Measurements from ENCODE around the gene DNAH17.

The DNAH17 gene

DNA sequence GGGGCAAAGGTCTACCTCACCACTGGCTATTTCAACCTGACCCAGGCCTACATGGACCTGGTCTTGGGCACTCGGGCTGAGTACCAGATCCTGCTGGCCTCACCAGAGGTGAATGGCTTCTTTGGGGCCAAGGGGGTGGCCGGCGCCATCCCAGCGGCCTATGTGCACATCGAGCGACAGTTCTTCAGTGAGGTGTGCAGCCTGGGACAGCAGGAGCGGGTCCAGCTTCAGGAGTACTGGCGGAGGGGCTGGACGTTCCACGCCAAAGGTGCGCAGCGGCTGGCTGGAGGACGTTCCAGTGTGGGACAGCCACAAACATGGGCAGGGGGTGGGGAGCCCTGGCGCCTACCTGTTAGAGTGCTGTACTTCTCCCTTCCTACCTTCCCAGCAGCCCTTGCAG, 173.4 kb downstream of the DNAH17 start (continued):
- TF ChIP-seq SNAI2 (CRISPR knock-in tag; IDR thresholded peaks at IDR 0.05) = no peak
- TF ChIP-seq, protein P1, sequence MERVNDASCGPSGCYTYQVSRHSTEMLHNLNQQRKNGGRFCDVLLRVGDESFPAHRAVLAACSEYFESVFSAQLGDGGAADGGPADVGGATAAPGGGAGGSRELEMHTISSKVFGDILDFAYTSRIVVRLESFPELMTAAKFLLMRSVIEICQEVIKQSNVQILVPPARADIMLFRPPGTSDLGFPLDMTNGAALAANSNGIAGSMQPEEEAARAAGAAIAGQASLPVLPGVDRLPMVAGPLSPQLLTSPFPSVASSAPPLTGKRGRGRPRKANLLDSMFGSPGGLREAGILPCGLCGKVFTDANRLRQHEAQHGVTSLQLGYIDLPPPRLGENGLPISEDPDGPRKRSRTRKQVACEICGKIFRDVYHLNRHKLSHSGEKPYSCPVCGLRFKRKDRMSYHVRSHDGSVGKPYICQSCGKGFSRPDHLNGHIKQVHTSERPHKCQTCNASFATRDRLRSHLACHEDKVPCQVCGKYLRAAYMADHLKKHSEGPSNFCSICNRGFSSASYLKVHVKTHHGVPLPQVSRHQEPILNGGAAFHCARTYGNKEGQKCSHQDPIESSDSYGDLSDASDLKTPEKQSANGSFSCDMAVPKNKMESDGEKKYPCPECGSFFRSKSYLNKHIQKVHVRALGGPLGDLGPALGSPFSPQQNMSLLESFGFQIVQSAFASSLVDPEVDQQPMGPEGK (CRISPR knock-in tag; IDR thresholded peaks at IDR 0.05; ENCODE audit: borderline replicate concordance) = no peak

DNA sequence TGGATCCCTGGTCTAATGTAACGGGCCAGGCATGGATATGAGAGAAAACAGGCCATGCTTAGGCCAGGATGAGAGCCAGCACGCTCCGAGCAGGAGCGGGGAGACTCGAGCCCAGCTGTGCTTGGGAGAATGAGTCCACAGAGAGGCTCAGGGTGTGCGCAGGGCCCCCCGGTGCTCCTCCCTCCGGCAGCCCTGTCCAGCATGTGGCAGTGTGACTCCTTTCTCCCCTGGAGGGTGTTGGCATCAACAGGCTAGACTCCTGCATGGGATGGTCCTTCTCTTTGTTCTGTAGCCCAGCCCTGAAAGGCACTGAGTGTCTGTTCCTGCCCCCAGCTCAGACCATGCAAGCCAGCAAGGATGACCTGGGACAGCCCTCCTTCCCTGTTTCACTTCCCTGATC, 175.3 kb downstream of the DNAH17 start:
- ATAC-seq = no peak
- TF ChIP-seq PPARA (CRISPR knock-in tag; IDR thresholded peaks at IDR 0.05; ENCODE audit: borderline replicate concordance) (no peak), ZNF8 (CRISPR knock-in tag; IDR thresholded peaks at IDR 0.05) (no peak), TOX (CRISPR knock-in tag; IDR thresholded peaks at IDR 0.05; ENCODE audit: borderline replicate concordance) (no peak), GLIS3 (CRISPR knock-in tag; IDR thresholded peaks at IDR 0.05) (no peak), ZFP3 (CRISPR knock-in tag; IDR thresholded peaks at IDR 0.05) (no peak)
- TF ChIP-seq, protein P2, sequence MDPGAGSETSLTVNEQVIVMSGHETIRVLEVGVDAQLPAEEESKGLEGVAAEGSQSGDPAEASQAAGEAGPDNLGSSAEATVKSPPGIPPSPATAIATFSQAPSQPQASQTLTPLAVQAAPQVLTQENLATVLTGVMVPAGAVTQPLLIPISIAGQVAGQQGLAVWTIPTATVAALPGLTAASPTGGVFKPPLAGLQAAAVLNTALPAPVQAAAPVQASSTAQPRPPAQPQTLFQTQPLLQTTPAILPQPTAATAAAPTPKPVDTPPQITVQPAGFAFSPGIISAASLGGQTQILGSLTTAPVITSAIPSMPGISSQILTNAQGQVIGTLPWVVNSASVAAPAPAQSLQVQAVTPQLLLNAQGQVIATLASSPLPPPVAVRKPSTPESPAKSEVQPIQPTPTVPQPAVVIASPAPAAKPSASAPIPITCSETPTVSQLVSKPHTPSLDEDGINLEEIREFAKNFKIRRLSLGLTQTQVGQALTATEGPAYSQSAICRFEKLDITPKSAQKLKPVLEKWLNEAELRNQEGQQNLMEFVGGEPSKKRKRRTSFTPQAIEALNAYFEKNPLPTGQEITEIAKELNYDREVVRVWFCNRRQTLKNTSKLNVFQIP (CRISPR knock-in tag; IDR thresholded peaks at IDR 0.05; ENCODE audit: borderline replicate concordance, low read depth) = no peak

DNA sequence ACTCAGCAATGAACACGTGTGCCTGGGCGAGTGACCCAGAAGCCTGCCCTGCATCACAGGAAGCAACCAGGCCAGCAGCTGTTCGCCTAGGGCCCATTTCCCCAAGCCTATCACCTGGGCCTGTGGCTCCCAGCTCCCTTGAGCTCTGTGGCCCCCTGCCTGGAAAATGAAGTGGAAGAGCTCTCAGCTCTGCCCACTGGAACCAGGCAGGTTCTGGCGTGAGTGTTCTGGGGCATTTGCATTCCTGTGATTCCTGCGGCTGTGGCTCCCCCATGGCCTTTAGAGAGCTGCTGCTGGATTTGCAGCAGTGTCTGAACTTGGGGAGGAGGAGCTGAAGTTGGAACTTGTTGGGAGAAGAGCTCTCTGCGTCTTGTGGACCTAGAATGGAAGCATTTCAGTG, 175.9 kb downstream of the DNAH17 start:
- no peak for ATAC-seq
- TF ChIP-seq TCF4 (CRISPR knock-in tag; IDR thresholded peaks at IDR 0.05; ENCODE audit: borderline replicate concordance) (no peak), ESRRG (CRISPR knock-in tag; IDR thresholded peaks at IDR 0.05) (no peak), PPARA (CRISPR knock-in tag; IDR thresholded peaks at IDR 0.05; ENCODE audit: borderline replicate concordance) (no peak), ISL1 (CRISPR knock-in tag; IDR thresholded peaks at IDR 0.05) (no peak), RARB (CRISPR knock-in tag; IDR thresholded peaks at IDR 0.05) (no peak), TOX (CRISPR knock-in tag; IDR thresholded peaks at IDR 0.05; ENCODE audit: borderline replicate concordance) (no peak), ZNF565 (CRISPR knock-in tag; conservative IDR thresholded peaks at IDR 0.05; ENCODE audit: low read depth) (no peak), CSDC2 (CRISPR knock-in tag; IDR thresholded peaks at IDR 0.05) (no peak), ZFP3 (CRISPR knock-in tag; IDR thresholded peaks at IDR 0.05) (no peak)
- TF ChIP-seq, protein P3, sequence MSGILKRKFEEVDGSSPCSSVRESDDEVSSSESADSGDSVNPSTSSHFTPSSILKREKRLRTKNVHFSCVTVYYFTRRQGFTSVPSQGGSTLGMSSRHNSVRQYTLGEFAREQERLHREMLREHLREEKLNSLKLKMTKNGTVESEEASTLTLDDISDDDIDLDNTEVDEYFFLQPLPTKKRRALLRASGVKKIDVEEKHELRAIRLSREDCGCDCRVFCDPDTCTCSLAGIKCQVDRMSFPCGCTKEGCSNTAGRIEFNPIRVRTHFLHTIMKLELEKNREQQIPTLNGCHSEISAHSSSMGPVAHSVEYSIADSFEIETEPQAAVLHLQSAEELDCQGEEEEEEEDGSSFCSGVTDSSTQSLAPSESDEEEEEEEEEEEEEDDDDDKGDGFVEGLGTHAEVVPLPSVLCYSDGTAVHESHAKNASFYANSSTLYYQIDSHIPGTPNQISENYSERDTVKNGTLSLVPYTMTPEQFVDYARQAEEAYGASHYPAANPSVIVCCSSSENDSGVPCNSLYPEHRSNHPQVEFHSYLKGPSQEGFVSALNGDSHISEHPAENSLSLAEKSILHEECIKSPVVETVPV (CRISPR knock-in tag; IDR thresholded peaks at IDR 0.05) = no peak
- TF ChIP-seq, protein P1 (CRISPR knock-in tag; IDR thresholded peaks at IDR 0.05; ENCODE audit: borderline replicate concordance) = no peak
- TF ChIP-seq, protein P4, sequence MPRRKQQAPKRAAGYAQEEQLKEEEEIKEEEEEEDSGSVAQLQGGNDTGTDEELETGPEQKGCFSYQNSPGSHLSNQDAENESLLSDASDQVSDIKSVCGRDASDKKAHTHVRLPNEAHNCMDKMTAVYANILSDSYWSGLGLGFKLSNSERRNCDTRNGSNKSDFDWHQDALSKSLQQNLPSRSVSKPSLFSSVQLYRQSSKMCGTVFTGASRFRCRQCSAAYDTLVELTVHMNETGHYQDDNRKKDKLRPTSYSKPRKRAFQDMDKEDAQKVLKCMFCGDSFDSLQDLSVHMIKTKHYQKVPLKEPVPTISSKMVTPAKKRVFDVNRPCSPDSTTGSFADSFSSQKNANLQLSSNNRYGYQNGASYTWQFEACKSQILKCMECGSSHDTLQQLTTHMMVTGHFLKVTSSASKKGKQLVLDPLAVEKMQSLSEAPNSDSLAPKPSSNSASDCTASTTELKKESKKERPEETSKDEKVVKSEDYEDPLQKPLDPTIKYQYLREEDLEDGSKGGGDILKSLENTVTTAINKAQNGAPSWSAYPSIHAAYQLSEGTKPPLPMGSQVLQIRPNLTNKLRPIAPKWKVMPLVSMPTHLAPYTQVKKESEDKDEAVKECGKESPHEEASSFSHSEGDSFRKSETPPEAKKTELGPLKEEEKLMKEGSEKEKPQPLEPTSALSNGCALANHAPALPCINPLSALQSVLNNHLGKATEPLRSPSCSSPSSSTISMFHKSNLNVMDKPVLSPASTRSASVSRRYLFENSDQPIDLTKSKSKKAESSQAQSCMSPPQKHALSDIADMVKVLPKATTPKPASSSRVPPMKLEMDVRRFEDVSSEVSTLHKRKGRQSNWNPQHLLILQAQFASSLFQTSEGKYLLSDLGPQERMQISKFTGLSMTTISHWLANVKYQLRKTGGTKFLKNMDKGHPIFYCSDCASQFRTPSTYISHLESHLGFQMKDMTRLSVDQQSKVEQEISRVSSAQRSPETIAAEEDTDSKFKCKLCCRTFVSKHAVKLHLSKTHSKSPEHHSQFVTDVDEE (CRISPR knock-in tag; IDR thresholded peaks at IDR 0.05) = no peak

DNA sequence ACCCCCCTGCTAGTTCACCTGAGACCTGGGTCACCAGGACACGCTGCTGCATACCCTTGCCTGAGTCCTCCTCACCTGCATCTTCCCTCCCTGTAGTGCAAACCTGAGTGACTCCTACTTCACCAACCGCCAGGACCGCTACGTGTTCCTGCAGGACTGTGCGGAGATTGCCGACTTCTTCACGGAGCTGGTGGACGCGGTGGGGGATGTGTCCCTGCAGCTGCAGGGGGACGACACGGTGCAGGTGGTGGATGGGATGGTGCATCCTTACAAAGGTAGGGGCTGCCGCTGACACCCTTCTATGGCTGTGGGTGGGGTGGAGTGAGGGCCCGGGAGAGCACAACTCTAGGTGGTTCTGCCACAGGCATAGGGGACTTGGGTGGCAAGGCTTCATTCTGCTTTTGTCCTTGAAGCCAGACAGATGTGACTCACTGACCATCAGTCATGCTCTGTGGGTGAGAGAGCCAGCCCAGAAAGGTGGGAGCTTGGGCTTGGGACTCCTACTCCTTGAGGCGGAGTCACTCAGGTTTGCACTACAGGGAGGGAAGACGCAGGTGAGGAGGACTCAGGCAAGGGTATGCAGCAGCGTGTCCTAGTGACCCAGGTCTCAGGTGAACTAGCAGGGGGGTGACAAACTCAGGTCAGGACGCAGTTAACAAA, 176.5 kb downstream of the DNAH17 start:
- TF ChIP-seq TOX (CRISPR knock-in tag; IDR thresholded peaks at IDR 0.05; ENCODE audit: borderline replicate concordance) (no peak), SNAI2 (CRISPR knock-in tag; IDR thresholded peaks at IDR 0.05) (no peak), RARB (CRISPR knock-in tag; IDR thresholded peaks at IDR 0.05) (no peak), ZNF565 (CRISPR knock-in tag; conservative IDR thresholded peaks at IDR 0.05; ENCODE audit: low read depth) (no peak), ESRRG (CRISPR knock-in tag; IDR thresholded peaks at IDR 0.05) (no peak), ZC3H10 (CRISPR knock-in tag; IDR thresholded peaks at IDR 0.05) (no peak), ZFP30 (CRISPR knock-in tag; IDR thresholded peaks at IDR 0.05) (no peak)
- TF ChIP-seq, protein P1 (CRISPR knock-in tag; IDR thresholded peaks at IDR 0.05; ENCODE audit: borderline replicate concordance) = no peak
- no peak for ATAC-seq

All from SK-N-SH treated with all-trans-retinoic acid at 6 μM for 48 hours (cell line).